ENCODE results near the gene MBNL1. TPM values are rescaled to one million over a fixed set of nuclear protein-coding genes. Genes with fewer than 3 reads are reported as not detected.
A peak's percentile ranks its signal among the peaks of the same experiment; 100 is the strongest.

The MBNL1 gene
- total RNA-seq, 1 experiment from 2014 or later = 139 TPM

DNA sequence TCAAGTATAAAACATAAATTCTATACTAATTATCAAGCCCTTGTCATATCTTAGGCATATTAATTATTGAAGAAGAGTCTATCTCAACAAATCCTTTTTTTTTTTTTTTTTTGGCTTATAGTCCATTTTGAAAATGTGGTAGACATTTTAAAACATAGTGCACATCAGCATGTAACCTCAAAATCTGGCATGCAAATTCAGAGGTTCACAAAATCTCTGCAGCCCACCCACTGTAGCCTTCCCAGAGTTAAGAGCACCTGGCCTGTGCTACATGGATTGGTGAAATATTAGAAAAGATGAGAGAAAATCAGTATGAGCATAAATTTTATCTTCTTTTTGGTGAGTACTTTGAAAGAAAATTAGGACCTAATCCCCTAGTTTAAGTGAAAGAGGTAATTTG, 84.8 kb downstream of the MBNL1 start:
- Mint-ChIP-seq H3K27me3 (ENCODE audit: insufficient read depth, unreplicated experiment) (no peaks in the 10 kb centered on the region), H3K9me3 (ENCODE audit: unreplicated experiment) (no peaks in the 10 kb centered on the region), H3K4me3 (ENCODE audit: unreplicated experiment) (no peak overlapping the region), H3K4me1 (ENCODE audit: insufficient read depth, unreplicated experiment) (peaks cover 11% of the 10 kb centered on the region), H3K27ac (ENCODE audit: low read depth, unreplicated experiment) (no peak overlapping the region), H3K36me3 (ENCODE audit: insufficient read depth, unreplicated experiment) (peaks cover 5% of the 10 kb centered on the region)
- no TSS peak for BruUV-seq (replicated peaks)
- intact Hi-C loops (cut with micrococcal nuclease) = no loop called here
- ChIA-PET CTCF (no interaction called here), POLR2A (interaction anchor here (0.9 kb wide), 1 partner anchor 84 kb away, joined by 3 read pairs; the partner anchor contains the start of gene MBNL1)
- no peak for DNase-seq (ENCODE audit: unreplicated experiment)
- TF ChIP-seq, protein P1, sequence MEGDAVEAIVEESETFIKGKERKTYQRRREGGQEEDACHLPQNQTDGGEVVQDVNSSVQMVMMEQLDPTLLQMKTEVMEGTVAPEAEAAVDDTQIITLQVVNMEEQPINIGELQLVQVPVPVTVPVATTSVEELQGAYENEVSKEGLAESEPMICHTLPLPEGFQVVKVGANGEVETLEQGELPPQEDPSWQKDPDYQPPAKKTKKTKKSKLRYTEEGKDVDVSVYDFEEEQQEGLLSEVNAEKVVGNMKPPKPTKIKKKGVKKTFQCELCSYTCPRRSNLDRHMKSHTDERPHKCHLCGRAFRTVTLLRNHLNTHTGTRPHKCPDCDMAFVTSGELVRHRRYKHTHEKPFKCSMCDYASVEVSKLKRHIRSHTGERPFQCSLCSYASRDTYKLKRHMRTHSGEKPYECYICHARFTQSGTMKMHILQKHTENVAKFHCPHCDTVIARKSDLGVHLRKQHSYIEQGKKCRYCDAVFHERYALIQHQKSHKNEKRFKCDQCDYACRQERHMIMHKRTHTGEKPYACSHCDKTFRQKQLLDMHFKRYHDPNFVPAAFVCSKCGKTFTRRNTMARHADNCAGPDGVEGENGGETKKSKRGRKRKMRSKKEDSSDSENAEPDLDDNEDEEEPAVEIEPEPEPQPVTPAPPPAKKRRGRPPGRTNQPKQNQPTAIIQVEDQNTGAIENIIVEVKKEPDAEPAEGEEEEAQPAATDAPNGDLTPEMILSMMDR (IDR thresholded peaks at IDR 0.05; ENCODE audit: unreplicated experiment) = no peak

DNA sequence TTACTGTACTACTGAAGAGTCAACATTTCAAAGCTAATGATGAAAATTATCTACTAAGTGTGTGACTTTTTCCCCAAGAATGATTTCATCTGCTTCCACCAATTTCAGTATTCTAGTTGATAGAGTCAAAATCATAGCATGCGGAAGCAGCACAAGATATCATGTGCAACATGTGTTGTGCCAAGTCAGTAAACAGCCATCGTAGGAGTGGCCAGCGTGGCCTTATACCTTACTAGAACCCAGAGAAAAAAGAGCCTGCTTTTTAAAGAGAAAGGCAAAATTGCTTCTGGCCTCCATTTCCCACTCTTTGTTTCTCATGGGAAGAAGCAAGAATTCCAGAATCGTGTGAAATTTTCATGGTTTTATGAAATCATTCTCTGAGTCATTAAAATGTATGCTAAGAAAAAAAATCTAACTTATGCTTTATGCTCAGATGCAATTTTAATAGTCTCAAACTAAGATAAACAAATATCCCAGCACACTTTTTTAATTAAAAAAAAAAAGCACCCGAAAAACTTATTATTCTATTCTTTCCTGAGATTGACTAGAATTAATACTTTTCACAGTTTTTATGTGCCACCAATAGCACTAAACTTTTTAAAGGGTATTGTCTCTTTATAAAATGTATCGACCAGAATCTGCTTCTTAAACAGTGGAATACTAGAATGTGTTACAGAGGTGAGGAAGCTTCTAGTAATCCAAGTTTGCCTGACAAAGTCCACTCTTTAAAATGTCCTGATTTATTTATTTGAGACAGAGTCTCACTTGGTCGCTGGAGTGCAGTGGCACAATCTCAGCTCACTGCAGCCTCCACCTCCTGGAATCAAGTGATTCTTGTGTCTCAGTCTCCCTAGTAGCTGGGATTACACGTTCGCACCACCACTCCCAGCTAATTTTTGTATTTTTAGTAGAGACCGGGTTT, 87.3 kb downstream of the MBNL1 start:
- peaks cover 5% of the 10 kb centered on the region for H3K36me3 Mint-ChIP-seq (ENCODE audit: insufficient read depth, unreplicated experiment)
- ChIA-PET CTCF (interaction anchor here (0.7 kb wide), 1 partner anchor 21 kb away, joined by 3 read pairs; no protein-coding TSS in a partner anchor), POLR2A (interaction anchor here (0.6 to 0.9 kb wide), 2 partner anchors 46 to 49 kb away, joined by 3 read pairs; no protein-coding TSS in a partner anchor)
- H3K9me3 Mint-ChIP-seq (ENCODE audit: unreplicated experiment) = no peaks in the 10 kb centered on the region
- H3K27me3 Mint-ChIP-seq (ENCODE audit: insufficient read depth, unreplicated experiment) = no peaks in the 10 kb centered on the region
- TF ChIP-seq, protein P1 (IDR thresholded peaks at IDR 0.05; ENCODE audit: unreplicated experiment) = no peak
- intact Hi-C loops (cut with micrococcal nuclease) = no loop called here
- H3K4me3 Mint-ChIP-seq (ENCODE audit: unreplicated experiment) = no peak overlapping the region
- DNase-seq (ENCODE audit: unreplicated experiment) = peak; percentile 28
- H3K27ac Mint-ChIP-seq (ENCODE audit: low read depth, unreplicated experiment) = no peak overlapping the region
- BruUV-seq (replicated peaks) = no TSS peak
- H3K4me1 Mint-ChIP-seq (ENCODE audit: insufficient read depth, unreplicated experiment) = peaks cover 27% of the 10 kb centered on the region

DNA sequence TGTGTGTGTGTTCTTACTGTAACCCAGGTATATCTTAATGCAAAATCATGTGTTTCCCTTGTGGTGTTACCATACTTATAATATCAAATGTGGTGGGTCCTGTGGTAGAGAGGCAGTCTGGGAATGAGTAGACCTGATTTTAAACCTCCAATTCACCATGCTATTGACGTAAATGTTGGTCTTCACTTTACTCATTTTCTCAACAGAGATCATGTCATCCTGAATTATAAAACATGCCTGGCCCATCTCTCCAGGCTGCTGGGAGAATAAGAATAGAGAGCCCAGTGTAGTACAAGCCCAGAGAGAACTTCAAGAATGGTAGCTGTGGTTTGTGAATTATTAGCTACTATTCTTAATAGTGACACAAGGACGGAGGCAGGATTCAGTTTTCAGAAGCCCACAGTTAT, 88.1 kb downstream of the MBNL1 start:
- H3K27me3 Mint-ChIP-seq (ENCODE audit: insufficient read depth, unreplicated experiment) = no peaks in the 10 kb centered on the region
- no TSS peak for BruUV-seq (replicated peaks)
- H3K36me3 Mint-ChIP-seq (ENCODE audit: insufficient read depth, unreplicated experiment) = peaks cover 5% of the 10 kb centered on the region
- H3K4me3 Mint-ChIP-seq (ENCODE audit: unreplicated experiment) = no peak overlapping the region
- peak overlapping the region; percentile 3 for H3K27ac Mint-ChIP-seq (ENCODE audit: low read depth, unreplicated experiment)
- intact Hi-C loops (cut with micrococcal nuclease) = no loop called here
- no peaks in the 10 kb centered on the region for H3K9me3 Mint-ChIP-seq (ENCODE audit: unreplicated experiment)
- H3K4me1 Mint-ChIP-seq (ENCODE audit: insufficient read depth, unreplicated experiment) = peaks cover 27% of the 10 kb centered on the region
- ChIA-PET CTCF (interaction anchor here (0.6 to 0.7 kb wide), 2 partner anchors 10 to 22 kb away, joined by 3 read pairs; no protein-coding TSS in a partner anchor), POLR2A (interaction anchor here (0.8 kb wide), 1 partner anchor 20 kb away, joined by 3 read pairs; no protein-coding TSS in a partner anchor)
- DNase-seq (ENCODE audit: unreplicated experiment) = no peak
- TF ChIP-seq, protein P1 (IDR thresholded peaks at IDR 0.05; ENCODE audit: unreplicated experiment) = no peak

DNA sequence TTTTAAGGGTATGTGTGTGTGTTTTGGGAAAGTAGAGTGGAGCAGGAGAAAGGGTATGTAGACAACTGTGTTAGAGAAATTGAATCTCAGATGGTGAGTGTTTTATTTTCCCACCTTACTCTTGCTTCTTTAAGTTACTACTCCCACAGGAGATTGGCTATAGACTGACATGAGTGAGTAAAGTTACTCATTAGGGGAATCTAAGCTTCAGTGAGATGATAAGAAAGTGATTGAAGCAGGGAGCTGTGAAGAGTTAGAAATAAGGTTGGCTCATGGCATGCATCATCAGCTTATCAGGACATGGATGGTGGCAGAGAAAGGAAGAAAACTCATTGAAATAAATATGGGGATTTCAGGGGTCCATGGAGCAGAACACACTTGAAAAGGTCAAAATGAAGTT, 88.9 kb downstream of the MBNL1 start:
- no peak overlapping the region for H3K4me3 Mint-ChIP-seq (ENCODE audit: unreplicated experiment)
- TF ChIP-seq, protein P1 (IDR thresholded peaks at IDR 0.05; ENCODE audit: unreplicated experiment) = no peak
- intact Hi-C loops (cut with micrococcal nuclease) = no loop called here
- POLR2A ChIA-PET = interaction anchor here (0.8 kb wide), 1 partner anchor 20 kb away, joined by 3 read pairs; no protein-coding TSS in a partner anchor
- H3K9me3 Mint-ChIP-seq (ENCODE audit: unreplicated experiment) = no peaks in the 10 kb centered on the region
- H3K27me3 Mint-ChIP-seq (ENCODE audit: insufficient read depth, unreplicated experiment) = no peaks in the 10 kb centered on the region
- peaks cover 9% of the 10 kb centered on the region for H3K36me3 Mint-ChIP-seq (ENCODE audit: insufficient read depth, unreplicated experiment)
- peaks cover 23% of the 10 kb centered on the region for H3K4me1 Mint-ChIP-seq (ENCODE audit: insufficient read depth, unreplicated experiment)
- peak overlapping the region; percentile 3 for H3K27ac Mint-ChIP-seq (ENCODE audit: low read depth, unreplicated experiment)
- no peak for DNase-seq (ENCODE audit: unreplicated experiment)
- CTCF ChIA-PET = interaction anchor here (0.7 kb wide), 1 partner anchor 83 kb away, joined by 3 read pairs; no protein-coding TSS in a partner anchor
- BruUV-seq (replicated peaks) = no TSS peak

All from MCF 10A (cell line).